ENCODE data around the gene MIER1.

DNA sequence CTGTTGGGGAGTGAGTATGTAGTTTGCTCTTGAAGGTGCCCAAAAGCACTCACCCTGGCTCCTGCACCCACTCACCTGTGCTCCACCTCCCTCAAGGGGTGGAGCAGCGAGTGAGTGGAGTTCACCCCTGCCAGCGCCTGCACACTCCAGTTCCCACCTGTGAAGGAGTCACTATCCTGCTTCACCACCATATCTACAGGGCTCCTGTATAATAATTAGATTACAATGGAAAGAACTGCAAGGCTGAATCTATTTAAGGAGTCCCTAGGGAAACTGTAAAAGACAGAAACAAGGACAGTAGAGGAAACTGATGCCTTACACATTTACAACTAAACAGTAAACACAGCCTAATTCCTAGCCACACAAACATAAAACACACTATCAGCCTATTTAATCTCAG, 4.2 kb upstream of the MIER1 start:
- TF ChIP-seq, protein P1, sequence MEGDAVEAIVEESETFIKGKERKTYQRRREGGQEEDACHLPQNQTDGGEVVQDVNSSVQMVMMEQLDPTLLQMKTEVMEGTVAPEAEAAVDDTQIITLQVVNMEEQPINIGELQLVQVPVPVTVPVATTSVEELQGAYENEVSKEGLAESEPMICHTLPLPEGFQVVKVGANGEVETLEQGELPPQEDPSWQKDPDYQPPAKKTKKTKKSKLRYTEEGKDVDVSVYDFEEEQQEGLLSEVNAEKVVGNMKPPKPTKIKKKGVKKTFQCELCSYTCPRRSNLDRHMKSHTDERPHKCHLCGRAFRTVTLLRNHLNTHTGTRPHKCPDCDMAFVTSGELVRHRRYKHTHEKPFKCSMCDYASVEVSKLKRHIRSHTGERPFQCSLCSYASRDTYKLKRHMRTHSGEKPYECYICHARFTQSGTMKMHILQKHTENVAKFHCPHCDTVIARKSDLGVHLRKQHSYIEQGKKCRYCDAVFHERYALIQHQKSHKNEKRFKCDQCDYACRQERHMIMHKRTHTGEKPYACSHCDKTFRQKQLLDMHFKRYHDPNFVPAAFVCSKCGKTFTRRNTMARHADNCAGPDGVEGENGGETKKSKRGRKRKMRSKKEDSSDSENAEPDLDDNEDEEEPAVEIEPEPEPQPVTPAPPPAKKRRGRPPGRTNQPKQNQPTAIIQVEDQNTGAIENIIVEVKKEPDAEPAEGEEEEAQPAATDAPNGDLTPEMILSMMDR (IDR thresholded peaks at IDR 0.05; ENCODE audit: low read length): no peak
- no peak for TF ChIP-seq EZH2 (optimal IDR thresholded peaks at IDR 0.05; ENCODE audit: low read depth, low read length)

Measured in MM.1S (cell line).